HT1080 (cell line): ENCODE results near the gene C3orf70. TPM values are rescaled to one million over a fixed set of nuclear protein-coding genes. Genes with fewer than 3 reads are reported as not detected.

ENCODE experiments used
- DNase-seq: peaks from one replicate; pipeline ENCODE4 v3.0.0-alpha.2; 2015; ENCODE audit warnings: low read depth
- total RNA-seq: library from RNA; depleted of rRNA; stranded (reverse); fragments of >200 nt; shearing (Covaris generic); gene quantifications from 2 replicates; pipeline ENCODE4 v1.2.3, GENCODE V29; 2014; rRNA removed

C3orf70 gene
- total RNA-seq, 1 experiment from 2014 or later, result 2.6 TPM

DNA sequence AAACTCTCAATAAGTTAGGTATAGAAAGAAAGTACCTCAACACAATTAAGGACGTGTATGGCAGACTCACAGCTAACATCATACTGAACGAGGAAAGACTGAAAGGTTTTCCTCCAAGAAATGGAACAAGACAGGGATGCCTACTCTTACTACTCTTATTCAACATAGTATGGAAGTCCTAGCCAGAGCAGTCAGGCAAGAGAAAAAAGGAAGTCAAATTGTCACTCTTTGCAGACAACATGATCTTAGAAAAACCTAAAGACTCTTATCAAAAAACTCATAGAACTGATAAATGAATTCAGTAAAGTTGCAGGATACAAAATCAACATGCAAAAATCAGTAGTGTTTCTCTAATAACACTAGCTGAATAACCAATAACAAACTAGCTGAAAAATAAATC, 96.0 kb downstream of the C3orf70 start:
- no peak for DNase-seq

- DNase-seq, result no peak
Measured at GRCh38 chr3:185052631-185053030, 100.2 kb downstream of the C3orf70 start.

DNA sequence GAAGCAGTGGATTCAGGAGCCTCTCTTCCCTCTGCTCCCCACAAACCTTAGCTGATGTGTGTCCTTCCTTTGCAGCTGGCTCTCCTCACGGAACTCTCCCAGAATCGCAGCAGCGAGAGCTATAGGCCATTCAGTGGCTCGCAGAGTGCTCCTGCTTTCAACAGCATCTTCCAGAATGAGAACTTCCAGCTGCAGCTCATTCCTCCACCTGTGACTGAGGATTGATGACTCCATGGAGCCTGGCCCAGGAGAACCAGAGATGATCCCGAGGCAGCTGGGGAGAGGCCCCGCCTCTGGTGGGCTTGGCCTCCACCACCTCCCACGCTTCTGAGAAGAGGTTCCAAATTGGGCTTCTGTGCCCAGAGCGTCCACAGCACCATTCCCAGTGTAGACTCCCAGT, 101.1 kb downstream of the C3orf70 start:
- DNase-seq, result no peak

DNA sequence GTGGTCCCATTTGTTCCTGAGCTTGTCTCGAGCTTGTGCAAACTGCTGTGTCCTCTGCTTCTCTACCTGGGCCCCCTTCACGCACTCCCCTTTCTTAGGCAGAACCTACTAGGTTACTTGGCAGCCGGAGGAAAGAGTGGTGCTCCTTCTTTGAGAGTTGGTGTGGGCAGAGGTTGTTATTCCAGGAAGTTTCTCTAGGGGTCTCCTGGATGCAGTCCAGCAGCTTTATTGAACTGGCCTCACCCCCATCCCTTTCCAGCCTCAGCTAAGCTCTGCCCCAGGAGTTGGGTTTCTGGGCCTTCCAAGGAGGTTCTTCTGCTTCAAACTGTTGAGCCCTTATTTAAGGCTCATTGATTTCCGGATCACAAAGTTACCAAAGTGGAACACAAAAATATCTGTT, 103.2 kb downstream of the C3orf70 start:
- DNase-seq, result no peak

DNA sequence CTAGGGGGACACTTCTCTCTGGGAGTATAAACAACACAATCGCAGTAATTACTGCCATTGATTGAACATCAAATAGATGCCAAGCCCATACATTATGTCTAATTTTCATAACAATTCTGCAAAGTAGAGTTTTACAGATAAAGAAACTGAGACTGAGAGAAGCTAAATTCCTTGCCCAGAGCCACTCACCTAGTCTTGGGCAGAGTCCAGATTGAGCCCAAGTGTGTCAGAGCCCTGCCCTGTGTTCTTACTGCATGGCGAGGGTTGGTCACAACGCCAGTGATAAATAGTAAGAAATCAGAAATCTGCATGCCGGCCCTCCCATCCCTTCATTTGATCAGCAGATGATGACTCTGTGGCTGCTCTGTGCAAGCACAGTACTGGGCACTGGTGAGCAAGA, 106.3 kb downstream of the C3orf70 start:
- no peak for DNase-seq

DNA sequence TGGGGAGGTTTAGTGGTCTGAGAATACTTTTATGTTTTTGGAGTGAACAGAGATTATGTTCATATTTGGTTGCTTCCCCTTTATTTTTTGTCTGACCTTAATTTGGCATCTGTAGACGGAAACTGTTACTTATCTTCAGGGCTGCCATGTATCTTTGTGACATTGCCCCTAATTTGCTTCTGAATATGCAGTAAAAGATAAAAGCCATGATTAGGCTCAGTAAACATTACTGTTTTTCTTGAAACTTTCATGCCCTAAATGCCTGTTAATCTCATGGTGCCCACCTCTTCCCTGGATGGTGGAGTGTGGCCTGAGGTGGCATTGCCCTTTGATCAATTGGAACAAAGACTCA, 106.7 kb downstream of the C3orf70 start:
- DNase-seq, result no peak

DNA sequence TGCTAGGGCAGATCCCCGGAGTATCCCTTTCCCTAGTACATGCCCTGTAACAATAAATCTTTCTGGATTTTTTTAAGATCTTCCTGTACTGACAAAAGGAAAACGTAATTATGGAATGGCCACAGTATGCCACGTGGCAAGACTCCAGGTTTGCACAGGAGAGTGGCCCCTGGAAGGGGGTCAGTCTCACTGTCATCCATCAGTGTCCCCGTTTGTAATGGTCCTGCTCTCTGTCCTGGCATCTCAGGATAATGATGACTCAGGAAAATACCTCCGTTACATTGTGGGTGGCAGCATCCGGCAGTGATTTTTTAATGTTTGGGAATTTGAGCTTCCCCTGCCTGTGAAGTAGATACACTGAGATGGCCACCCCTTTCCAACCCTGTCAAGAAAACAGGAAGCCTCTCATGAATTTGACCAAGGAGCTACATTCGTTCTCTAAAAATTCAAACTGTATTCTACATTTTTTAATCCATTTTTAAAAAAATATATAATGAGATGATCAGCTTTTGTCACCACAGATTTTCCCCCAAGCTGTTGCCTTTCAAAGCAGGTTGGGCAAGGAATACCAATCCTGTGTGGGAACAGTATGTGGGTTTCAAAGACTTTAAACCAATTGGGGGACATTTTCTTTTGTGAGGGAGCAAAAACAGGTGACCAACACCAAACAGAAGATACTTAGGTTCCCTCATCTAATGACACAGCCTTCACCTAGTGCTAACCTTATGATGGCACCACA, 110.4 kb downstream of the C3orf70 start:
- no peak for DNase-seq

DNA sequence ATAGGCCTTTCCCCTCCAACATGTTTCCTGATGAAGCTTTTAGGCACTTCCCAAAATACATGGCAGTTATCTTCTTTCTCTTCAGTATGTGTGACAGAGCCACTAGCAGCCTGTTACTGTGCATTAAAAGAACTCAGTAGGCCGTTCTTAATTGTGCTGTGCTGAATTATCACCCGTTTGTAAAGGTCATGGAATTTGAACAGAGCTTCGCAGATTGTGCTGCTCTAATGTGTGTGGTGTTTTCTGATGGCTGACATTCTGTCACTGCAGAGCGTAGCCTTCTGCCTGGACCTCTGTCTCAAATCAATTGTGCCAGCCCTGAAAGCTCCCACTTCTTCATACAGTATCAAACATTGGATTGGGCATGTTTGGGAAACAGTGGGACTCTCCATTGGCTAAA, 111.3 kb downstream of the C3orf70 start:
- DNase-seq, result no peak

- DNase-seq, result no peak
Measured at GRCh38 chr3:185040425-185040824, 112.4 kb downstream of the C3orf70 start.

- DNase-seq, result no peak
Measured at GRCh38 chr3:185037801-185038200, 115.1 kb downstream of the C3orf70 start.

DNA sequence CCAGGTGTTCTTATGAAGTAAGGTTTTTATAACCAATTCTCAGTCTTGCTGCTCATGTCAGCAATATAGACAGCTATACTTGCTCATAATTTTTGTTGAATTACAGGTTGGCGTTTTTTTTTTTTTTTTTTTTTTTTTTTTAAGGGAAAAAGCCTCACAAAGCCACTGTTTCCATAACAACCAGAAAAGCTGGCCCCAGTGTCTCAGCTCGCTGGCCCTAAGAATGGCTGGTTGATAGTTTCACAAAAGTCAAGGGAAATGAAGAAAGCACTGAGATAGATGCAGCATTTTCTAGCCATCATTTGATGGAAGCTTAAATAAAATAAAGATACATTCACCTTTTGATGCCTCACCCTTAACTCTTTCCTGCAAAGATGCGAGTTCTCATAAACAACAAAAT, 121.9 kb downstream of the C3orf70 start:
- DNase-seq, result no peak

- DNase-seq, result no peak
Measured at GRCh38 chr3:185030399-185030798, 122.5 kb downstream of the C3orf70 start.

DNA sequence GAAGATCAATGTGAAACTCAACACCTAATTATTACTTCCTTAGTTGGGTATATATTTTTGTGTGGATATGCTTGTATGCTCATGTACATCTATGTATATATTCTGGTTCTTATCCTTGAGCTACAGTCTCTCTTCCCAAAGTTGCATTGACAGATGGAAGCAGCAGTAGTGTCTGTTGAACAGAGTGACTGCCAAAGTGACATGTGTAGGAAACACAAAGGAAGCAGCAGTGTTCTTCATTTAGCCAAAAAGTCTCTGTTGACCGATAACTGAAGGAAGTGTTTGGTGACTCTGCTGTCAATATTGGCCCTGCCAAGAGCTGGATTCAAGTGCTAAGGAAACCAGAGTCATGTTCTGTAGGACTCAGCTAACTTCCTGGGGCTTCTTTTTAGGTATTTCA, 123.8 kb downstream of the C3orf70 start:
- no peak for DNase-seq

DNA sequence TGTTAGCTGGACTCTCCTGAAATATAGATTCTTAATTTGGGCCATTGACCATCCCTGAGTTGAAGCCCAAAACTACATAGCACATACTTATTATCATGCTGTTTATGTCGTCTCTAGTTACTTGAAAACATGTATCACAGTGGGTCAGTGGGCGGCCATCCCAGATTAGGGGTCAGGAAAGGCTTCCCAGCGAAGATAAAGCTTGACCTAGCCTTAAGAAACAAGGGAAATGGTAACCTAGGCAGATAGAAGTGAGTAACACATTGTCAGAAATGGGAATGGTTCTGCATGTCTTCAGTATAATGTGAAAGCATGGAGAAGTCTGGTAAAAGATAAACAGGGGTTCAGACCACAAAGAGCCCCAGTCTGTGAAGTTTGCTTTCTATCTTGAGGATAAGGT, 124.7 kb downstream of the C3orf70 start:
- no peak for DNase-seq

Other genes starting within 250 kb of the C3orf70 start
- gene EHHADH, start 101.0 kb upstream of the C3orf70 start, total RNA-seq, result 2.2 and 6.8 TPM in 2 replicates
- 17.6 and 25.6 TPM in 2 replicates for gene MAP3K13, start 210.1 kb upstream of the C3orf70 start, total RNA-seq